H1 (cell line): ENCODE results near the gene LTO1. TPM values are rescaled to one million over a fixed set of nuclear protein-coding genes. Genes with fewer than 3 reads are reported as not detected.

ENCODE experiments used
- CHD7 ChIP-seq: fragments of 300-600 bp; sonication (generic); IDR thresholded peaks from 2 replicates; pipeline ENCODE4 v1.7.1; 2012; ENCODE audit warnings: low read length, moderate library complexity, mild to moderate bottlenecking, inconsistent platforms; ENCODE audit not compliant: insufficient replicate concordance
- polyA plus RNA-seq, 7 experiments: library from polyadenylated mRNA; depleted of rRNA in 3 of 7; stranded (reverse) in 5 of 7; unstranded in 2 of 7; fragments of >200 nt in 5 of 7; fragments of 200-250 nt in 2 of 7; gene quantifications; 1 replicate in 5 of 7; 2 replicates in 1 of 7; 4 replicates in 1 of 7; pipeline versions ENCODE4 v1.2.1 to v1.2.3, GENCODE V29; 2011 to 2013; ENCODE audit warnings: missing spikeins in 2 of 7, mixed read lengths in 2 of 7
- total RNA-seq: library from RNA; stranded (reverse); fragmentation: NEBNext Ultra II Directional; extraction: Animal tissue kit (Norgen Biotek cat#: 25700); gene quantifications from 2 replicates; pipeline ENCODE4 v1.2.1, GENCODE V29; 2021

Gene LTO1
- total and polyA plus RNA-seq, 2 of the 8 experiments (the other 6 are each of a cell fraction or from before 2014, with no cell fraction given): 15.4 to 21.3 TPM

- TF ChIP-seq CHD7: no peak
These were observed 16.3 kb upstream of the LTO1 start (continued) for GRCh38 chr11:69691463-69691862.
